ENCODE data around the gene LIMS1. TPM values are rescaled to one million over a fixed set of nuclear protein-coding genes. Genes with fewer than 3 reads are reported as not detected.
A peak's percentile ranks its signal among the peaks of the same experiment; 100 is the strongest.

Gene LIMS1
- total and polyA plus RNA-seq, 2 of the 13 experiments (the other 11 are each of a cell fraction or from before 2014, with no cell fraction given) = 38.3 to 49.6 TPM

GRCh38 chr2:108533832-108534583, at the start of gene LIMS1 (continued):
- TF ChIP-seq ZNF205 (CRISPR knock-in tag; IDR thresholded peaks at IDR 0.05) (peak; percentile 83; the same call in 1 of the 2 replicates), ZNF841 (CRISPR knock-in tag; IDR thresholded peaks at IDR 0.05; ENCODE audit: borderline replicate concordance) (no peak), WIZ (CRISPR knock-in tag; IDR thresholded peaks at IDR 0.05) (peak; percentile 52; the same call in 1 of the 2 replicates), ZNF776 (CRISPR knock-in tag; IDR thresholded peaks at IDR 0.05) (peak; percentile 92; the same call in 1 of the 2 replicates), CEBPZ (IDR thresholded peaks at IDR 0.05; ENCODE audit: low read length) (no peak), IKZF4 (CRISPR knock-in tag; IDR thresholded peaks at IDR 0.05; ENCODE audit: borderline replicate concordance, low read depth, not compliant biosample characterization) (peak; percentile 63), GZF1 (CRISPR knock-in tag; IDR thresholded peaks at IDR 0.05) (peak; percentile 82), ZNF407 (CRISPR knock-in tag; IDR thresholded peaks at IDR 0.05; ENCODE audit: not compliant biosample characterization) (peak; percentile 92), TFAP4 (IDR thresholded peaks at IDR 0.05; ENCODE audit: borderline replicate concordance, low read depth) (peak; percentile 37; the same call in 1 of the 2 replicates), PLSCR1 (CRISPR knock-in tag; IDR thresholded peaks at IDR 0.05; ENCODE audit: borderline replicate concordance) (no peak; the same call in 1 of the 2 replicates), ZBTB14 (CRISPR knock-in tag; IDR thresholded peaks at IDR 0.05) (peak; percentile 42; the same call in 1 of the 2 replicates)
